Endothelial cell of umbilical vein (primary cell): ENCODE data around the gene HBEGF. TPM values are rescaled to one million over a fixed set of nuclear protein-coding genes. Genes with fewer than 3 reads are reported as not detected.
A peak's percentile ranks its signal among the peaks of the same experiment; 100 is the strongest.

ENCODE experiments used
- BruUV-seq: library from RNA; stranded (reverse); fragments of 400-500 nt; replicated peaks from 2 replicates; lab custom pipeline; 2021; lab: Mats Ljungman, UMichigan
- CTCF ChIA-PET: fragments of 300-600, 350-600 bp; sonication (Branson Sonifier 250); formaldehyde crosslinking; loops from one replicate; lab custom pipeline; 2021; ENCODE audit warnings: antibody characterized with exemption, inconsistent platforms; lab: Charles Lee
- POLR2A ChIA-PET: fragments of 300-600, 350-600 bp; sonication (Branson Sonifier 250); formaldehyde crosslinking; loops from one replicate; lab custom pipeline; 2021; ENCODE audit warnings: antibody characterized with exemption, inconsistent platforms; lab: Charles Lee
- DNase-seq: peaks from one replicate; pipeline ENCODE4 v3.0.0-alpha.2; 2011; ENCODE audit warnings: low read depth, low spot score
- FAIRE-seq: peaks from 2 replicates; lab custom pipeline; 2011; peaks lifted over from hg19 to GRCh38; lab: Jason Lieb, UNC
- H2AFZ ChIP-seq: 2 replicates; pipeline ENCODE4 v1.6.0; 2012; ENCODE audit warnings: low read depth, low read length, control low read depth, inconsistent platforms
- H3K27ac ChIP-seq: 2 replicates; pipeline ENCODE4 v1.5.1; 2011; ENCODE audit warnings: low read depth, mild to moderate bottlenecking, control low read depth, low read length, moderate library complexity; ENCODE audit not compliant: insufficient read depth
- H3K27me3 ChIP-seq, 2 experiments: 2 replicates each; pipeline versions ENCODE4 v1.6.0 to v1.6.1; 2011; ENCODE audit warnings: low read length in 2 of 2, mixed read lengths in 1 of 2; ENCODE audit not compliant: control insufficient read depth in 2 of 2, insufficient read depth in 2 of 2
- H3K36me3 ChIP-seq, 2 experiments: 2 replicates in 1 of 2; 3 replicates in 1 of 2; pipeline ENCODE4 v1.5.1; 2011; ENCODE audit warnings: low read length in 2 of 2, mild to moderate bottlenecking in 1 of 2, moderate library complexity in 1 of 2; ENCODE audit not compliant: control insufficient read depth in 2 of 2, insufficient read depth in 2 of 2; ENCODE audit errors: extremely low read depth in 1 of 2
- H3K4me1 ChIP-seq: 3 replicates; pipeline ENCODE4 v1.5.1; 2011; ENCODE audit warnings: mild to moderate bottlenecking, low read length; ENCODE audit not compliant: control insufficient read depth, insufficient read depth; ENCODE audit errors: extremely low read depth
- H3K4me2 ChIP-seq: 2 replicates; pipeline ENCODE4 v1.6.1; 2011; ENCODE audit warnings: low read length, control low read depth, mixed read lengths; ENCODE audit not compliant: insufficient read depth
- H3K4me3 ChIP-seq, 3 experiments: fragments of 200-600 bp in 1 of 3; sonication (generic), shearing (Covaris generic) in 1 of 3; replicated peaks in 1 of 3; 2 replicates each; pipeline ENCODE4 v1.5.1; 2011 to 2016; ENCODE audit warnings: control low read depth in 3 of 3, low read length in 3 of 3, mild to moderate bottlenecking in 2 of 3, inconsistent platforms in 1 of 3, low read depth in 1 of 3, moderate library complexity in 1 of 3; ENCODE audit not compliant: insufficient read depth in 1 of 3
- H3K79me2 ChIP-seq: 2 replicates; pipeline ENCODE4 v1.6.0; 2012; ENCODE audit warnings: low read length, inconsistent platforms; ENCODE audit not compliant: control insufficient read depth, insufficient read depth
- H3K9ac ChIP-seq: replicated peaks from 2 replicates; pipeline ENCODE3; 2011; ENCODE audit warnings: low read length, control low read depth; ENCODE audit not compliant: insufficient read depth; ENCODE audit errors: extremely low read depth
- H3K9me1 ChIP-seq: replicated peaks from 3 replicates; pipeline ENCODE4 v1.6.0; 2011; ENCODE audit warnings: mild to moderate bottlenecking, low read length; ENCODE audit not compliant: control insufficient read depth, insufficient read depth; ENCODE audit errors: extremely low read depth
- H3K9me3 ChIP-seq: replicated peaks from 2 replicates; pipeline ENCODE4 v1.5.1; 2012; ENCODE audit warnings: low read length, inconsistent platforms; ENCODE audit not compliant: control insufficient read depth, insufficient read depth
- H4K20me1 ChIP-seq: replicated peaks from 2 replicates; pipeline ENCODE3; 2011; ENCODE audit warnings: mild to moderate bottlenecking, low read length; ENCODE audit not compliant: control insufficient read depth, insufficient read depth; ENCODE audit errors: extremely low read depth
- EZH2 ChIP-seq: IDR thresholded peaks from 2 replicates; pipeline ENCODE4 v1.6.1; 2012; ENCODE audit warnings: borderline replicate concordance, low read depth, mild to moderate bottlenecking, moderate library complexity, low read length, inconsistent platforms; ENCODE audit not compliant: severe bottlenecking
- FOS ChIP-seq: IDR thresholded peaks from 2 replicates; pipeline ENCODE4 v1.6.1; 2011; ENCODE audit warnings: mild to moderate bottlenecking, low read length, moderate library complexity, borderline replicate concordance; ENCODE audit not compliant: insufficient read depth
- GATA2 ChIP-seq: IDR thresholded peaks from 2 replicates; pipeline ENCODE4 v1.7.0; 2011; ENCODE audit warnings: low read depth, mild to moderate bottlenecking, moderate library complexity, mixed read lengths, low read length; ENCODE audit not compliant: insufficient read length, insufficient read depth
- JUN ChIP-seq: IDR thresholded peaks from 2 replicates; pipeline ENCODE4 v1.6.1; 2011; ENCODE audit warnings: borderline replicate concordance, low read depth; ENCODE audit not compliant: insufficient read length, insufficient read depth
- MYC ChIP-seq: IDR thresholded peaks from one replicate; pipeline ENCODE4 v1.6.1; 2011; ENCODE audit warnings: mild to moderate bottlenecking, low read depth, low read length
- POLR2A ChIP-seq: IDR thresholded peaks from 2 replicates; pipeline ENCODE4 v1.6.1; 2012; ENCODE audit warnings: low read depth, mild to moderate bottlenecking, control low read depth, low read length
- POLR2AphosphoS5 ChIP-seq: IDR thresholded peaks from 2 replicates; pipeline ENCODE4 v1.6.1; 2012; ENCODE audit warnings: low read depth, mild to moderate bottlenecking, control low read depth, low read length, moderate library complexity; ENCODE audit not compliant: insufficient read depth
- dilution Hi-C: fragments of 300-500 bp; cut with MboI; formaldehyde crosslinking; loops from one replicate; pipeline ENCODE4 v1.15.0; 2019; ENCODE audit warnings: low sequenced_read_pairs; ENCODE audit not compliant: extremely low pct_ligation_motif_present
- intact Hi-C: fragments of 100-400 bp; cut with micrococcal nuclease; formaldehyde crosslinking; loops from one replicate; pipeline ENCODE4 v1.10.0; 2022
- polyA plus RNA-seq, 4 experiments: library from polyadenylated mRNA; depleted of rRNA in 3 of 4; stranded (reverse) in 3 of 4; unstranded in 1 of 4; fragments of >200 nt; gene quantifications; 2 replicates each; pipeline versions ENCODE4 v1.2.1 to v1.2.3, GENCODE V29; 2011 to 2012; ENCODE audit warnings: missing spikeins in 1 of 4
- total RNA-seq: library from RNA; stranded (reverse); gene quantifications from 2 replicates; pipeline ENCODE4 v1.2.3, GENCODE V29; 2021
- TF ChIP-seq, protein P1 (sequence below): IDR thresholded peaks from 2 replicates; pipeline ENCODE4 v1.6.1; 2011; ENCODE audit not compliant: insufficient read depth, insufficient read length
- TF ChIP-seq, protein P2 (sequence below), 2 donors: IDR thresholded peaks; 1 replicate in 1 of 2; 2 replicates in 1 of 2; pipeline ENCODE4 v1.5.1; 2011; ENCODE audit warnings: low read length in 2 of 2, mild to moderate bottlenecking in 2 of 2, moderate library complexity in 2 of 2, control low read depth in 1 of 2, inconsistent platforms in 1 of 2, low read depth in 1 of 2; ENCODE audit not compliant: insufficient read depth in 1 of 2; ENCODE audit errors: extremely low read depth in 1 of 2

Gene HBEGF
- total and polyA plus RNA-seq, 2 donors (not counting 3 experiments of a cell fraction or from before 2014, with no cell fraction given): 33.2 to 79.8 TPM

DNA sequence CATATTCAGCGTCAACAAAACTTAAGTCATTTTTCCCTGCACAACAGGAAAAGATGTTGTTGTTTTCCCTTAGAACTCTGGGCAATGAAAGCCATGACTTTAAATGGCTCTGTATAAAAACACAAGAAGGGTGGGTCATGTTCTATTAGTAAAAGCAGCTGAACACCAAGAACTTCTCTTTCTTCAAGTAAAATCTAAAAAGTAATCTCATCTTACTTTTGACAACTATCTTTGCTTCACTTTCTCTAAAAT is 52.6 kb downstream of the HBEGF start:
- no peak for TF ChIP-seq EZH2
- no peak for TF ChIP-seq POLR2AphosphoS5
- TF ChIP-seq, protein P1, sequence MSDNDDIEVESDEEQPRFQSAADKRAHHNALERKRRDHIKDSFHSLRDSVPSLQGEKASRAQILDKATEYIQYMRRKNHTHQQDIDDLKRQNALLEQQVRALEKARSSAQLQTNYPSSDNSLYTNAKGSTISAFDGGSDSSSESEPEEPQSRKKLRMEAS: no peak
- no peak for TF ChIP-seq FOS
- TF ChIP-seq JUN: no peak
- no peak for TF ChIP-seq GATA2
- no peak for TF ChIP-seq POLR2A
- TF ChIP-seq, protein P2, sequence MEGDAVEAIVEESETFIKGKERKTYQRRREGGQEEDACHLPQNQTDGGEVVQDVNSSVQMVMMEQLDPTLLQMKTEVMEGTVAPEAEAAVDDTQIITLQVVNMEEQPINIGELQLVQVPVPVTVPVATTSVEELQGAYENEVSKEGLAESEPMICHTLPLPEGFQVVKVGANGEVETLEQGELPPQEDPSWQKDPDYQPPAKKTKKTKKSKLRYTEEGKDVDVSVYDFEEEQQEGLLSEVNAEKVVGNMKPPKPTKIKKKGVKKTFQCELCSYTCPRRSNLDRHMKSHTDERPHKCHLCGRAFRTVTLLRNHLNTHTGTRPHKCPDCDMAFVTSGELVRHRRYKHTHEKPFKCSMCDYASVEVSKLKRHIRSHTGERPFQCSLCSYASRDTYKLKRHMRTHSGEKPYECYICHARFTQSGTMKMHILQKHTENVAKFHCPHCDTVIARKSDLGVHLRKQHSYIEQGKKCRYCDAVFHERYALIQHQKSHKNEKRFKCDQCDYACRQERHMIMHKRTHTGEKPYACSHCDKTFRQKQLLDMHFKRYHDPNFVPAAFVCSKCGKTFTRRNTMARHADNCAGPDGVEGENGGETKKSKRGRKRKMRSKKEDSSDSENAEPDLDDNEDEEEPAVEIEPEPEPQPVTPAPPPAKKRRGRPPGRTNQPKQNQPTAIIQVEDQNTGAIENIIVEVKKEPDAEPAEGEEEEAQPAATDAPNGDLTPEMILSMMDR (IDR thresholded peaks at IDR 0.05; ENCODE audit: extremely low read depth in 1 of 2, insufficient read depth in 1 of 2, low read depth in 1 of 2, low read length in 2 of 2): no peak
- TF ChIP-seq MYC: no peak
- Histone ChIP-seq H3K36me3 (no peaks in the 10 kb centered on the region), H2AFZ (no peak overlapping the region), H3K9me3 (no peaks in the 10 kb centered on the region), H3K79me2 (peaks cover 80% of the 10 kb centered on the region), H4K20me1 (no peaks in the 10 kb centered on the region), H3K4me3 (no peak overlapping the region), H3K9ac (peak overlapping the region; percentile 68), H3K4me1 (peaks cover 73% of the 10 kb centered on the region), H3K9me1 (no peaks in the 10 kb centered on the region), H3K4me2 (peak overlapping the region; percentile 49), H3K27ac (peak overlapping the region; percentile 85), H3K27me3 (no peaks in the 10 kb centered on the region)
- ChIA-PET POLR2A (interaction anchor here (1.1 kb wide), 1 partner anchor 18 kb away, joined by 3 read pairs; no protein-coding TSS in a partner anchor), CTCF (interaction anchor here (0.7 to 3.3 kb wide), 6 partner anchors 9 to 52 kb away, joined by 3 to 16 read pairs (median 9); partner anchors contain the start of genes HBEGF and PFDN1)
- FAIRE-seq (no peak), DNase-seq (peak; percentile 85)
- dilution Hi-C loops (no loop called here), intact Hi-C loops (loop anchor here (1.0 to 2.0 kb wide), 3 partner anchors 27 to 49 kb away; no protein-coding TSS in a partner anchor)
- BruUV-seq: no TSS peak
